ENCODE results near the gene LY9.

DNA sequence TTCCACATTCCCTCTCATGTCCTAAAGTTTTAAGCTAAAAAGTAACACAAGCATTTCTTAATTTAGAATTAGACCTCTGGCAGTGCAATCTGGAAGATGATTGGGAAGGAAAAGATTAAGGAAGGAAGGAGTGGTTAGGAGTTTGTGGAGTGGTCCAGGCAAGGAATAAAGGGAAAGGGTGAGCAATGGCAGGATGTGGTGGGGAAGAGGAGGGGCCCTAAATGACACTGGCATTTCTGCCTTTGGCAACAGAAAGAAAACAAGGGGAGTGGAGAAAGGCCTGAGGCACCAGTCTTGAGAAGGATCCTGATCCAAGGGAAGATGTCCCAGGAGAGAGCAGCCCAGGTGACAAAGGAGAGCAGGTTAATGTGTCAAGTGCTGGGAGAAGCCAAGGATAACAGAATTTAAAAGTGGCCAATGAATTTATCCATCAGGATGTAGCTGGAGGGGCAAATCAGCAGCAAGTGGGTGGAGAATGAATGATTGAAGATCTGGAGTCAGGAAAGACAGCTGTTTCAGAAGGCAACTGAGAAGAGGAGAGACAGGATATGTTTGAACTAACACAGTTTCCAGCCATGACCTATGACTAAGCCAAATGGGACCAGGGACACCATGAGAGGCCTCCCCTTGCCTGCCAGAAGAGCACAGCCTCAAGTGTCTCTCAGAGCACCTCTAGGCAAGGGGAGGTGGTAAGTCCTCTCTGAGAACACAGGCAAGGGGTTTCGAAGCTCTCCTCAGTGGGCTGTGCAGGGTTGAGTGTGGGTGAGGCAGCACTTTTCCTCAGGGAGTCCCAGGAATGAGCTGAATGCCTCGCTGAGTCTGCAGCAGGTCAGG, 20.9 kb upstream of the LY9 start:
- TF ChIP-seq, protein P1, sequence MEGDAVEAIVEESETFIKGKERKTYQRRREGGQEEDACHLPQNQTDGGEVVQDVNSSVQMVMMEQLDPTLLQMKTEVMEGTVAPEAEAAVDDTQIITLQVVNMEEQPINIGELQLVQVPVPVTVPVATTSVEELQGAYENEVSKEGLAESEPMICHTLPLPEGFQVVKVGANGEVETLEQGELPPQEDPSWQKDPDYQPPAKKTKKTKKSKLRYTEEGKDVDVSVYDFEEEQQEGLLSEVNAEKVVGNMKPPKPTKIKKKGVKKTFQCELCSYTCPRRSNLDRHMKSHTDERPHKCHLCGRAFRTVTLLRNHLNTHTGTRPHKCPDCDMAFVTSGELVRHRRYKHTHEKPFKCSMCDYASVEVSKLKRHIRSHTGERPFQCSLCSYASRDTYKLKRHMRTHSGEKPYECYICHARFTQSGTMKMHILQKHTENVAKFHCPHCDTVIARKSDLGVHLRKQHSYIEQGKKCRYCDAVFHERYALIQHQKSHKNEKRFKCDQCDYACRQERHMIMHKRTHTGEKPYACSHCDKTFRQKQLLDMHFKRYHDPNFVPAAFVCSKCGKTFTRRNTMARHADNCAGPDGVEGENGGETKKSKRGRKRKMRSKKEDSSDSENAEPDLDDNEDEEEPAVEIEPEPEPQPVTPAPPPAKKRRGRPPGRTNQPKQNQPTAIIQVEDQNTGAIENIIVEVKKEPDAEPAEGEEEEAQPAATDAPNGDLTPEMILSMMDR (IDR thresholded peaks at IDR 0.05) = no peak
- no peak for TF ChIP-seq POLR2A (IDR thresholded peaks at IDR 0.05)

All from upper lobe of left lung (tissue), 4 donors.